Liver (tissue), 9 donors: ENCODE results near the gene FOXO3. TPM values are rescaled to one million over a fixed set of nuclear protein-coding genes. Genes with fewer than 3 reads are reported as not detected.

Experiments
- DNase-seq: peaks from one replicate; pipeline ENCODE4 v3.0.0-alpha.2; 2017; ENCODE audit warnings: low spot score
- H3K27ac ChIP-seq, 2 donors: one replicate each; pipeline ENCODE4 v1.7.0; 2013; ENCODE audit warnings: inconsistent platforms in 2 of 2, low read length in 2 of 2, control low read depth in 1 of 2, low read depth in 1 of 2, mild to moderate bottlenecking in 1 of 2
- H3K27me3 ChIP-seq, 4 donors: one replicate each; pipeline versions ENCODE4 v1.6.1 to v1.7.0; 2013; ENCODE audit warnings: low read length in 3 of 4, inconsistent platforms in 1 of 4, mild to moderate bottlenecking in 1 of 4, moderate library complexity in 1 of 4; ENCODE audit not compliant: control insufficient read depth in 4 of 4, insufficient read depth in 4 of 4
- H3K36me3 ChIP-seq, 4 donors: one replicate each; pipeline versions ENCODE4 v1.6.1 to v1.7.0; 2013; ENCODE audit warnings: low read length in 3 of 4, mild to moderate bottlenecking in 3 of 4, low read depth in 1 of 4, moderate library complexity in 1 of 4; ENCODE audit not compliant: control insufficient read depth in 4 of 4, insufficient read depth in 3 of 4
- H3K4me1 ChIP-seq, 4 donors: one replicate each; pipeline versions ENCODE4 v1.6.1 to v1.7.0; 2013; ENCODE audit warnings: low read length in 3 of 4, mild to moderate bottlenecking in 3 of 4, moderate library complexity in 1 of 4; ENCODE audit not compliant: control insufficient read depth in 4 of 4, insufficient read depth in 4 of 4
- H3K4me3 ChIP-seq, 3 donors: one replicate each; pipeline versions ENCODE4 v1.6.1 to v1.7.0; 2013; ENCODE audit warnings: low read length in 3 of 3, control low read depth in 1 of 3, low read depth in 1 of 3, mild to moderate bottlenecking in 1 of 3
- H3K9ac ChIP-seq, 2 donors: one replicate each; pipeline ENCODE4 v1.7.0; 2013; ENCODE audit warnings: low read length in 2 of 2, mild to moderate bottlenecking in 2 of 2, moderate library complexity in 2 of 2, control low read depth in 1 of 2, low read depth in 1 of 2
- H3K9me3 ChIP-seq, 4 donors: one replicate each; pipeline versions ENCODE4 v1.6.1 to v1.7.0; 2013; ENCODE audit warnings: low read length in 3 of 4; ENCODE audit not compliant: control insufficient read depth in 4 of 4
- FOXA1 ChIP-seq: IDR thresholded peaks from 2 replicates; pipeline ENCODE4 v1.6.1; 2016; ENCODE audit warnings: antibody characterized with exemption
- FOXA2 ChIP-seq: IDR thresholded peaks from 2 replicates; pipeline ENCODE4 v1.6.1; 2016; ENCODE audit warnings: antibody characterized with exemption
- GABPA ChIP-seq, 2 donors: IDR thresholded peaks in 1 of 2; conservative IDR thresholded peaks in 1 of 2; 2 replicates each; pipeline ENCODE4 v1.6.1; 2016; ENCODE audit warnings: antibody characterized with exemption in 2 of 2, mild to moderate bottlenecking in 1 of 2, moderate library complexity in 1 of 2
- HNF4A ChIP-seq, 2 donors: conservative IDR thresholded peaks; 2 replicates each; pipeline ENCODE4 v1.6.1; 2016; ENCODE audit warnings: antibody characterized with exemption in 2 of 2, mild to moderate bottlenecking in 2 of 2
- RAD21 ChIP-seq, 2 donors: IDR thresholded peaks; 2 replicates each; pipeline ENCODE4 v1.6.1; 2016; ENCODE audit warnings: antibody characterized with exemption in 2 of 2, mild to moderate bottlenecking in 2 of 2
- RXRA ChIP-seq, 2 donors: IDR thresholded peaks; 2 replicates each; pipeline ENCODE4 v1.6.1; 2017 to 2018; ENCODE audit warnings: antibody characterized with exemption in 2 of 2, mild to moderate bottlenecking in 1 of 2
- SP1 ChIP-seq: IDR thresholded peaks from 2 replicates; pipeline ENCODE4 v1.6.1; 2018; ENCODE audit warnings: antibody characterized with exemption, mild to moderate bottlenecking
- TAF1 ChIP-seq: conservative IDR thresholded peaks from 2 replicates; pipeline ENCODE4 v1.6.1; 2016; ENCODE audit warnings: antibody characterized with exemption, mild to moderate bottlenecking
- YY1 ChIP-seq: IDR thresholded peaks from 2 replicates; pipeline ENCODE4 v1.6.1; 2016; ENCODE audit warnings: antibody characterized with exemption, mild to moderate bottlenecking
- WGBS: extraction: QIAGEN DNeasy Blood & Tissue Kit; methylation state at CpG from one replicate; pipeline ENCODE4 v1.1.7; 2013; 5-methylcytosine and 5-hydroxymethylcytosine counted together
- polyA plus RNA-seq, 2 donors: library from polyadenylated mRNA; stranded (reverse) in 1 of 2; unstranded in 1 of 2; fragments of 200-250 nt in 1 of 2; fragments of >200 nt in 1 of 2; fragmentation: Nextera tagmentation in 1 of 2; extraction: Ambion mirVana in 1 of 2; gene quantifications; one replicate each; pipeline versions ENCODE4 v1.2.1 to v1.2.3, GENCODE V29; 2013 to 2015
- total RNA-seq, 2 donors: library from RNA; depleted of rRNA; stranded (reverse); fragments of >200 nt; gene quantifications; one replicate each; pipeline ENCODE4 v1.2.3, GENCODE V29; 2014
- TF ChIP-seq, protein P1 (sequence below): IDR thresholded peaks from 2 replicates; pipeline ENCODE4 v1.6.1; 2016; ENCODE audit warnings: antibody characterized with exemption
- TF ChIP-seq, protein P2 (sequence below): IDR thresholded peaks from 2 replicates; pipeline ENCODE4 v1.6.1; 2016; ENCODE audit warnings: antibody characterized with exemption, mild to moderate bottlenecking
- donor health status: healthy.
- donor health status: healthy.
- donor health status: healthy.
- donor health status: healthy.
- donor health status: healthy.

FOXO3 gene
- total and polyA plus RNA-seq, 4 donors: 6.0 to 72.2 (median 17.3) TPM

DNA sequence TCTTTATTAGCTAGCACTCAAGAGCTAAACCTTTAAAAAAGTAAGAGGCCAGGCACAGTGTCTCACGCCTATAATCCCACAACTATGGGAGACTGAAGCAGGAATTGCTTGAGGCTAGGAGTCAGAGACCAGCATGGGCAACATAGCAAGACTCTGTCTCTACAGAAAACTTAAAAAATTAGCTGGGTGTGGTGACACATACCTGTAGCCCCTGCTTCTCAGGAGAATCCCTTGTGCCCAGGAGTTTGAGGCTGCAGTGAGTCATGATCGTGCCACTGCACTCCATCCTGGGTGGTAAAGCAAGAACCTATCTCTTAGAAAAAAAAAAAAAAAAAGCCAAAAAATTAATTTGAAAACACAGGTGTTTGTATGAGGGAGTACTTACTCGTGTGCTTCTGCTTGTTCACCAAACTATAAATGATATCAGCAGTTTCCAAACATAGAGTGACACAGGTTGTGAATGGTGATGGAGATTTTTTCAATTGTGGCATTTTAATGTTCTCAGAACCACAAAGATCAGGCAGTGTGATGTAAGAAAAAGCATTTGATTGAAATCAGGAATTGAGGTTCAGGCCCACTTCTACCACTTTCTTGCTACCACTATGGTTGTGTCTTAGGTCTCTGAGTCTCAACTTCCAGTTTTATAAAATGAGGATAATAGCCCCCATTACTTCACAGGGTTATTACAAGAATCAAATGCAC, 104.9 kb downstream of the FOXO3 start:
- TF ChIP-seq FOXA2: no peak
- TF ChIP-seq GABPA (IDR thresholded peaks at IDR 0.05 in 1 of 2, conservative IDR thresholded peaks at IDR 0.05 in 1 of 2): no peak
- TF ChIP-seq RXRA (IDR thresholded peaks at IDR 0.05): no peak
- TF ChIP-seq, protein P1, sequence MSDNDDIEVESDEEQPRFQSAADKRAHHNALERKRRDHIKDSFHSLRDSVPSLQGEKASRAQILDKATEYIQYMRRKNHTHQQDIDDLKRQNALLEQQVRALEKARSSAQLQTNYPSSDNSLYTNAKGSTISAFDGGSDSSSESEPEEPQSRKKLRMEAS: no peak
- TF ChIP-seq FOXA1: no peak
- TF ChIP-seq, protein P2, sequence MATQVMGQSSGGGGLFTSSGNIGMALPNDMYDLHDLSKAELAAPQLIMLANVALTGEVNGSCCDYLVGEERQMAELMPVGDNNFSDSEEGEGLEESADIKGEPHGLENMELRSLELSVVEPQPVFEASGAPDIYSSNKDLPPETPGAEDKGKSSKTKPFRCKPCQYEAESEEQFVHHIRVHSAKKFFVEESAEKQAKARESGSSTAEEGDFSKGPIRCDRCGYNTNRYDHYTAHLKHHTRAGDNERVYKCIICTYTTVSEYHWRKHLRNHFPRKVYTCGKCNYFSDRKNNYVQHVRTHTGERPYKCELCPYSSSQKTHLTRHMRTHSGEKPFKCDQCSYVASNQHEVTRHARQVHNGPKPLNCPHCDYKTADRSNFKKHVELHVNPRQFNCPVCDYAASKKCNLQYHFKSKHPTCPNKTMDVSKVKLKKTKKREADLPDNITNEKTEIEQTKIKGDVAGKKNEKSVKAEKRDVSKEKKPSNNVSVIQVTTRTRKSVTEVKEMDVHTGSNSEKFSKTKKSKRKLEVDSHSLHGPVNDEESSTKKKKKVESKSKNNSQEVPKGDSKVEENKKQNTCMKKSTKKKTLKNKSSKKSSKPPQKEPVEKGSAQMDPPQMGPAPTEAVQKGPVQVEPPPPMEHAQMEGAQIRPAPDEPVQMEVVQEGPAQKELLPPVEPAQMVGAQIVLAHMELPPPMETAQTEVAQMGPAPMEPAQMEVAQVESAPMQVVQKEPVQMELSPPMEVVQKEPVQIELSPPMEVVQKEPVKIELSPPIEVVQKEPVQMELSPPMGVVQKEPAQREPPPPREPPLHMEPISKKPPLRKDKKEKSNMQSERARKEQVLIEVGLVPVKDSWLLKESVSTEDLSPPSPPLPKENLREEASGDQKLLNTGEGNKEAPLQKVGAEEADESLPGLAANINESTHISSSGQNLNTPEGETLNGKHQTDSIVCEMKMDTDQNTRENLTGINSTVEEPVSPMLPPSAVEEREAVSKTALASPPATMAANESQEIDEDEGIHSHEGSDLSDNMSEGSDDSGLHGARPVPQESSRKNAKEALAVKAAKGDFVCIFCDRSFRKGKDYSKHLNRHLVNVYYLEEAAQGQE: no peak
- no peak for TF ChIP-seq HNF4A (conservative IDR thresholded peaks at IDR 0.05)
- no peak overlapping the region for H3K27ac ChIP-seq
- H3K36me3 ChIP-seq: peaks cover 1 to 20% (median 11%) of the 10 kb centered on the region in 4 donors
- H3K27me3 ChIP-seq: no peaks in the 10 kb centered on the region
- no peak for DNase-seq
- no peak overlapping the region for H3K4me3 ChIP-seq
- 94% methylated on average over 3 of the region's 3 CpGs for WGBS
- peaks cover 3 to 10% (median 8%) of the 10 kb centered on the region in 4 donors for H3K4me1 ChIP-seq
- H3K9ac ChIP-seq: no peak overlapping the region
- no peaks in the 10 kb centered on the region for H3K9me3 ChIP-seq

DNA sequence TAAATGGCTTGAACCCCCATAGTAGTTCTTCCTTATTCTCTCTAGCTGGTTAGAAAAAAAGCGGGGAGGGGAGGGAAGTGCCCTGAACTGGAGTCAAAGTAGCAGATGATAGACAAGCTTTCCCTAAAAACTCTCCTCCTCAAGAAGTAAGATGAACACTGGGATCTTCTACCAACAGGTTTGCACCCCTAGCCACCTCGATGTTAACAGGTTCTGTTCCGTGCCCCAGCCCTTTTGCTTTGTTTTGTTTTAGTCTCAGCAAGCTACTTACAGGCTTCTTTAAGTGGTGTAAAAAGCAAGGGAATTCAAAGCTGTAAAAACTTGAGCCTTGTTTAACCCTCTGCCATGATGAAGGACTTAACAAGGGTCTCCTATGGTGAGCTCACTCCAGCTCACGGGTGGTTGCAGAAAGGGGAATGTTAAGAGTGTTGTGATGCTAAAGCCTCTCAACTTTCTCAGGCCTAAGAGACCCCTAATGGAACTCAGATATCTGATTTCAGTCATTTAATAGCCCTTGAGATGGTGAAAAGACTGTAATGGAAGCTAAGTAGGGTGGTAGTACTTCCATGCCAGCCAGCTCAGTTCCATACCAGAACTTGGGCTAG, 106.0 kb downstream of the FOXO3 start:
- TF ChIP-seq HNF4A (conservative IDR thresholded peaks at IDR 0.05): no peak
- no peak for TF ChIP-seq SP1
- TF ChIP-seq YY1: no peak
- TF ChIP-seq FOXA2: no peak
- no peak for TF ChIP-seq GABPA (IDR thresholded peaks at IDR 0.05 in 1 of 2, conservative IDR thresholded peaks at IDR 0.05 in 1 of 2)
- H3K27ac ChIP-seq: no peak overlapping the region
- peaks cover 0 to 9% (median 5%) of the 10 kb centered on the region in 4 donors for H3K4me1 ChIP-seq
- no peak overlapping the region for H3K4me3 ChIP-seq
- H3K9ac ChIP-seq: no peak overlapping the region
- H3K27me3 ChIP-seq: no peaks in the 10 kb centered on the region
- H3K9me3 ChIP-seq: no peaks in the 10 kb centered on the region
- WGBS: 98% methylated on average over 4 of the region's 4 CpGs
- H3K36me3 ChIP-seq: peaks cover 1 to 20% (median 11%) of the 10 kb centered on the region in 4 donors
- DNase-seq: no peak

DNA sequence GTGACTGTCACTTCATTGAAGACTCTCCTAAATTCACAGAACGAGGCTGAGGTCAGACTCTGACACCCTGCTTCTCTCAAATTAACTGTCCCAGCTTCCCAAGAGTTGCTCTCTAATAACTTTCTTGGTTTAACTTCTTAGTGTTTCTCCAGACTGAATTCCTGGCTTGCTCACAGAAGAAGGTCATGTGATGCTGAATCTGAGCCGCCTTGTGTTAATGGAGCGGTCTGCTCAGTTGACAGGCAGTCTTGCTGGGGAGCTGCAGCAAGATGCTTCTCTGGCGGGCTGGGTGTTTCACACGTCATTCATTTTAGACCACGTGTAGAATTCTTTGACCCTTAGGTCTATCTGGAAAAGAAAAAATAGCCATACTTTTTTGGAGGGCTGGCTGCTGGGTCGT, 107.3 kb downstream of the FOXO3 start:
- Histone ChIP-seq H3K9me3 (no peaks in the 10 kb centered on the region), H3K4me3 (no peak overlapping the region), H3K27ac (no peak overlapping the region), H3K27me3 (no peaks in the 10 kb centered on the region), H3K36me3 (peaks cover 1 to 20% (median 11%) of the 10 kb centered on the region in 4 donors), H3K9ac (no peak overlapping the region), H3K4me1 (peaks cover 0 to 10% (median 3%) of the 10 kb centered on the region in 4 donors)
- DNase-seq: no peak
- TF ChIP-seq RAD21 (IDR thresholded peaks at IDR 0.05) (no peak), TAF1 (no peak)
- WGBS: 82% methylated on average over 7 of the region's 7 CpGs
